Breast epithelium (tissue), 4 donors: ENCODE data around the gene AKAP7. TPM values are rescaled to one million over a fixed set of nuclear protein-coding genes. Genes with fewer than 3 reads are reported as not detected.

Experiments
- DNase-seq, 2 donors: peaks; one replicate each; pipeline ENCODE4 v3.0.0-alpha.2; 2019; ENCODE audit warnings: low spot score in 2 of 2
- H3K27ac ChIP-seq, 2 donors: fragments of 200-600 bp; sonication (generic) in 1 of 2; one replicate each; pipeline ENCODE4 v1.5.1; 2016 to 2019; ENCODE audit warnings: mild to moderate bottlenecking in 1 of 2
- H3K27me3 ChIP-seq, 2 donors: fragments of 200-600 bp; sonication (generic) in 1 of 2; one replicate each; pipeline versions ENCODE4 v1.5.1 to v1.6.0; 2017 to 2019; ENCODE audit warnings: control low read depth in 1 of 2, mild to moderate bottlenecking in 1 of 2
- H3K36me3 ChIP-seq: fragments of 200-600 bp; one replicate; pipeline ENCODE4 v1.5.1; 2019
- H3K4me1 ChIP-seq, 2 donors: fragments of 200-600 bp; sonication (generic); one replicate each; pipeline ENCODE4 v1.5.1; 2016 to 2019; ENCODE audit warnings: control low read depth in 1 of 2
- H3K4me3 ChIP-seq, 3 donors: fragments of 200-600 bp; sonication (generic); 1 replicate in 2 of 3; 2 replicates in 1 of 3; pipeline ENCODE4 v1.5.1; 2016 to 2019; ENCODE audit warnings: mild to moderate bottlenecking in 3 of 3, moderate library complexity in 2 of 3
- H3K9me3 ChIP-seq, 2 donors: fragments of 200-600 bp; sonication (generic) in 1 of 2; one replicate each; pipeline ENCODE4 v1.5.1; 2016 to 2019; ENCODE audit warnings: control low read depth in 1 of 2
- POLR2A ChIP-seq: fragments of 450-650 bp; IDR thresholded peaks from one replicate; pipeline ENCODE4 v1.6.1; 2016; ENCODE audit warnings: antibody characterized with exemption, mild to moderate bottlenecking, moderate library complexity
- POLR2AphosphoS5 ChIP-seq, 3 donors: sonication (generic); formaldehyde crosslinking; IDR thresholded peaks; one replicate each; pipeline ENCODE4 v1.6.1; 2017; ENCODE audit warnings: antibody characterized with exemption in 3 of 3
- intact Hi-C: fragments of 100-400 bp; cut with DNase I; formaldehyde crosslinking; loops from one replicate; pipeline ENCODE4 v1.15.1; 2023; ENCODE audit warnings: low total_unique reads
- total RNA-seq, 3 donors: library from RNA; depleted of rRNA; stranded (reverse); fragments of >200 nt; gene quantifications; one replicate each; pipeline ENCODE4 v1.1.0, GENCODE V29; 2016
- TF ChIP-seq, protein P1 (sequence below), 3 donors: fragments of 450-650 bp; IDR thresholded peaks; one replicate each; pipeline ENCODE4 v1.5.1; 2016 to 2017; ENCODE audit warnings: antibody characterized with exemption in 3 of 3, mild to moderate bottlenecking in 3 of 3, moderate library complexity in 3 of 3

Gene AKAP7
- total RNA-seq, 3 donors from 2014 or later: 13.0 to 15.7 (median 14.4) TPM

DNA sequence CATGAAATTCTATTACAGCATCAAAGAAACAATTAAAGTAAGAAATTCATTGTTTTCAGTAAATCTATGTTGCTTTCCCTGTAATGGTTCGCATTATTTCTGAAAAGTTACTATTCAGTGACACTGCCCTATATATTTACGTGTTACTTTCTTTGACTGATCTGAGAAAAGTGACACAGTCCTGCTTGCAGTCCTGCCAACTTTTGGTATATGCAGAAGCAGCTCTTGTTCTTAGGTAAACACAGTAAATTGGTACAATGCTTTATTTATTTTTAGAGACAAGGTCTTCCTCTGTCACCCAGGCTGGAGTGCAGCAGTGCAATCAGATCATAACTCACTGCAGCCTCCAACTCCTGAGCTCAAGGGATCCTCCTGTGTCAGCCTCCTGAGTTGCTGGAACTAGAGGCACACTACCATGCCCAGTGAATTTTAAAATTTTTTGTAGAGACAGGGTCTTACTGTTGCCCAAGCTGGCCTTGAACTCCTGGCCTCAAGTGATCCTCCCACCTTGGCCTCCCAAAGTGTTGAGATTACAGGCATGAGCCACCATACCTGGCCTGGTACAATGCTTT is 151.3 kb downstream of the AKAP7 start:
- Histone ChIP-seq H3K9me3 (no peaks in the 10 kb centered on the region), H3K36me3 (no peaks in the 10 kb centered on the region), H3K4me1 (no peaks in the 10 kb centered on the region), H3K27ac (no peak overlapping the region), H3K4me3 (no peak overlapping the region), H3K27me3 (no peaks in the 10 kb centered on the region)
- no peak for DNase-seq
- intact Hi-C loops: no loop called here
- TF ChIP-seq POLR2A (no peak), POLR2AphosphoS5 (IDR thresholded peaks at IDR 0.05) (no peak)
- TF ChIP-seq, protein P1, sequence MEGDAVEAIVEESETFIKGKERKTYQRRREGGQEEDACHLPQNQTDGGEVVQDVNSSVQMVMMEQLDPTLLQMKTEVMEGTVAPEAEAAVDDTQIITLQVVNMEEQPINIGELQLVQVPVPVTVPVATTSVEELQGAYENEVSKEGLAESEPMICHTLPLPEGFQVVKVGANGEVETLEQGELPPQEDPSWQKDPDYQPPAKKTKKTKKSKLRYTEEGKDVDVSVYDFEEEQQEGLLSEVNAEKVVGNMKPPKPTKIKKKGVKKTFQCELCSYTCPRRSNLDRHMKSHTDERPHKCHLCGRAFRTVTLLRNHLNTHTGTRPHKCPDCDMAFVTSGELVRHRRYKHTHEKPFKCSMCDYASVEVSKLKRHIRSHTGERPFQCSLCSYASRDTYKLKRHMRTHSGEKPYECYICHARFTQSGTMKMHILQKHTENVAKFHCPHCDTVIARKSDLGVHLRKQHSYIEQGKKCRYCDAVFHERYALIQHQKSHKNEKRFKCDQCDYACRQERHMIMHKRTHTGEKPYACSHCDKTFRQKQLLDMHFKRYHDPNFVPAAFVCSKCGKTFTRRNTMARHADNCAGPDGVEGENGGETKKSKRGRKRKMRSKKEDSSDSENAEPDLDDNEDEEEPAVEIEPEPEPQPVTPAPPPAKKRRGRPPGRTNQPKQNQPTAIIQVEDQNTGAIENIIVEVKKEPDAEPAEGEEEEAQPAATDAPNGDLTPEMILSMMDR (IDR thresholded peaks at IDR 0.05): no peak

DNA sequence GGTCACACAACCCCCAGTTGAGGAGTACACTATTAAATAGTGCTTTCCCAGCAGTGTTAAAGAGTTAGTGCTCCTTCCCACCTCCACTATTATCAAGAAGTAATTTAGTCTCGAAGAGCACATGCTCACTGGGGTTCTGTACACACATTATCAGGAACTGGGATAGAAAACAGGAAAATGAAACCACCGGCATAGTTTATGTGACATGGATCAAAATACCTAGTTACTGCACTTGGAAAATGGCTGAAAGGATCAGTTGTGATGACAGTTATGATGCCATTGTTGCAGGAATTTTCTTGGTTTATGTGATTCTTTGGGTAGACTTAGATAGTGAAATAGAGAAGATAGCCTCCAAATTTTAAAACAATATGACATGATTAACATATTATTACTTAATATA is 152.9 kb downstream of the AKAP7 start:
- no peaks in the 10 kb centered on the region for H3K9me3 ChIP-seq
- intact Hi-C loops: no loop called here

DNA sequence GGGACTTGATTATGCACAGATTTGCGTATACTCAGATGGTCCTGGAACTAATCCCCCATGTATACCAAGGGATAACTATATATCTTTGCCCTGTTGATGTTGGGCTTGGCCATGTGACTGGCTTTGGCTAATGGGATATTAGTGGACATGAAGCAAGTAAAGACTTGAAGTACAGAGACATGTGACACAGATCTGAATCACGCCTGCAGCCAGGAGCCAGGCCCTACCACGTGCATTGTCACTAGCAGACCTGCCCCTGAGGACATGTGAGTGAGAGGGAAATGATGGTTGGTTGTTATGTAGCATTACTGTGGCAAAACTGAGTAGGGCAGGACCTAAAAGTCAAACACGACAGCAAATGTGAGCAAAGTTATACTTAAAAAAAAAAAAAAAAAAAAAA is 155.7 kb downstream of the AKAP7 start:
- no peaks in the 10 kb centered on the region for H3K9me3 ChIP-seq
- no peak overlapping the region for H3K4me3 ChIP-seq
- DNase-seq: no peak
- no peak overlapping the region for H3K27ac ChIP-seq
- intact Hi-C loops: loop anchor here (10.0 kb wide), 1 partner anchor 996 kb away; no protein-coding TSS in a partner anchor
- no peaks in the 10 kb centered on the region for H3K4me1 ChIP-seq
- no peaks in the 10 kb centered on the region for H3K27me3 ChIP-seq
- no peak for TF ChIP-seq POLR2A
- no peak for TF ChIP-seq POLR2AphosphoS5 (IDR thresholded peaks at IDR 0.05)
- TF ChIP-seq, protein P1 (IDR thresholded peaks at IDR 0.05): no peak
- no peaks in the 10 kb centered on the region for H3K36me3 ChIP-seq

More for the DNA sequence above, 152.9 kb downstream of the AKAP7 start:
- Histone ChIP-seq H3K27ac (no peak overlapping the region), H3K36me3 (no peaks in the 10 kb centered on the region), H3K27me3 (no peaks in the 10 kb centered on the region), H3K4me3 (no peak overlapping the region), H3K4me1 (no peaks in the 10 kb centered on the region)
- DNase-seq: no peak
- TF ChIP-seq, protein P1 (IDR thresholded peaks at IDR 0.05): no peak
- TF ChIP-seq POLR2A: no peak

DNA sequence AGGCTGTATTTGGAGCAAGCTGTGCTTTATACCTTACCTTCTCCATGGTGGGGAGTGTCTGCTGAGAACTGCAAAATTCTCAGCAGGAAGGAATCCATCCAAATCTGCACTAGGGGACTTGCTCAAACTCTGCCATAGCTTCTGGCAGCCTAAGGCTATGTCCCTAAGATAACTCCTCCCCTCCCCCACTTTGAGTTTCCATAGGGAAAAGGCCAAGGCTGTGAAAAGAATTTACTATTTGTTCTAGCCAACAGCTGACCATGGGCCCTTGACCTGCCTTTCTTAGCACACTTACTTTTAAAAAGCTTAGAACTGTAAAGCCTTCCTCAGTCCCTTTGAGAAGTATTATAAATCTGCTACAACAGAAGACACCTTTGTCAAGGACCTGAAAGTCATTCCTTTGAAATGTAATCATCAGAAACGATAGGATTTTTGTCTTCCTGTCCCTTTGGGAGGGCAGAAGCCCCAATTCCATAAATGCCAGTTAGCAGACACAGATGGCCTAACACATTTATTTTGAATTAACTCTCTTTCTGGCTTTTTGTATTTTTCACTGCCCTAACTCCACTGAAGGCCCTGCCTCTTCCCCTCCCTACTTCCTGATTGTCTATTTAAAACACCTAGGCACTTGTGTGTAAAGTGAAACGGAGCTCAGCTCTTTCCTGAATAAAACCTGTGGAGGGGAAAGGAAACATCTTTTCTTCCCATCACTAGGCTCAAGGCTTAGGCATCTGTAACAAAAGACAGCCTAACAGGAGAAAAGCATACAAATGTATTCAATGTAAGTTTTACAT is 157.1 kb downstream of the AKAP7 start:
- no peaks in the 10 kb centered on the region for H3K9me3 ChIP-seq
- no peaks in the 10 kb centered on the region for H3K27me3 ChIP-seq
- H3K4me1 ChIP-seq: no peaks in the 10 kb centered on the region
- intact Hi-C loops: loop anchor here (10.0 kb wide), 1 partner anchor 998 kb away; no protein-coding TSS in a partner anchor
- no peak overlapping the region for H3K27ac ChIP-seq
- H3K4me3 ChIP-seq: no peak overlapping the region
- DNase-seq: no peak
- no peaks in the 10 kb centered on the region for H3K36me3 ChIP-seq
- no peak for TF ChIP-seq POLR2A
- TF ChIP-seq POLR2AphosphoS5 (IDR thresholded peaks at IDR 0.05): no peak
- TF ChIP-seq, protein P1 (IDR thresholded peaks at IDR 0.05): no peak

DNA sequence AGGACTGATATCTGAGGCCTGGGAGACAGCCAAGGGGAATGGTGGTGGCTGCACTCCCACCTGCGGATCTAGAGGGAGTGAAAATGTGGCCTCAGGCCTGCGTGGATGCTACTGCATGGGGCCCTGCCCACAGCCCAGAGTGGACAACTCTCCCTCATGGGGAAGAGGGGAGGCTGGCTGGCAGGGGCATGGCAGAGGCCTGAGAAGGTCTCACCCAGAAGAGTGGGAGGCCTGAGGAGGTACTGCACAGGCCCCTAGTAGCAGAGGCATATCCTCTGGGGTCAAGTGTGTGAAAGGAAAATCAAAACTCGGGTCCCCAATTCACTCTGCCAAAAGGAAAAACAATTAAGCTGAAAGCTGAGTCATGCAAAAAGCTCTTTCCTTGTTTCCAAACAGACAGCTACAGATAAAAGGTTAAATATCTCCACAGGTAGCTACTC is 158.2 kb downstream of the AKAP7 start:
- Histone ChIP-seq H3K9me3 (no peaks in the 10 kb centered on the region), H3K4me1 (no peaks in the 10 kb centered on the region), H3K4me3 (no peak overlapping the region), H3K36me3 (no peaks in the 10 kb centered on the region), H3K27ac (no peak overlapping the region), H3K27me3 (no peaks in the 10 kb centered on the region)
- no peak for DNase-seq
- TF ChIP-seq POLR2A (no peak), POLR2AphosphoS5 (IDR thresholded peaks at IDR 0.05) (no peak)
- TF ChIP-seq, protein P1 (IDR thresholded peaks at IDR 0.05): no peak
- intact Hi-C loops: loop anchor here (10.0 kb wide), 1 partner anchor 999 kb away; no protein-coding TSS in a partner anchor
